22Rv1 (cell line): ENCODE results near the gene ALG8.
"Not testable (repeated sequence)": the region's sequence is repeated elsewhere in the genome, so short reads cannot be mapped to it uniquely, and the experiment has no call there.

ENCODE experiments used
- H3K27ac ChIP-seq: fragments of 450-650 bp; 2 replicates; pipeline ENCODE4 v1.5.1; 2017
- ZFX ChIP-seq: fragments of 450-650 bp; IDR thresholded peaks from 2 replicates; pipeline ENCODE4 v1.6.1; 2017; ENCODE audit warnings: antibody characterized with exemption, borderline replicate concordance
- TF ChIP-seq, protein P1 (sequence below): fragments of 450-650 bp; IDR thresholded peaks from 2 replicates; pipeline ENCODE4 v1.5.1; 2017; ENCODE audit warnings: mild to moderate bottlenecking

ALG8 gene

DNA sequence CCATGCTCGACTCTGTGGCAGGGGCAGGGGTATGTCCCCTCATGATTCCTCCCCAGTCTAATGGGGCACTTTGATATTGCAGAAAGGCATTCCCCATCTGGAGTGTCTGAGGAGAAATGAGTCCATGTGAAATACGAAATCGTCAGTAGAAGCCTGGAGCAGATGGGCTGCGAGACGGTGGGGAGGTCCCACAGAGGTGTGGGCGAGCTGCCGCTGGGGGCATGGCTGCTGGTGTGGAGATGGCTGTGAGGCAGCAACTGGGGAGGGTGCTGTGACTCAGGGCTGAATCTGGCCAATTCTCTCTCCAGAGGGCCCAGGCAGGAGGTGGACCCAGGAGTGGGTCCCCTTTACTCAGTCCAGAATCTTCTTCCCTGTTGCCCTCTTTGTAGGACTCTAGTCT lies 37.8 kb upstream of the ALG8 start:
- no peak for TF ChIP-seq ZFX
- TF ChIP-seq, protein P1, sequence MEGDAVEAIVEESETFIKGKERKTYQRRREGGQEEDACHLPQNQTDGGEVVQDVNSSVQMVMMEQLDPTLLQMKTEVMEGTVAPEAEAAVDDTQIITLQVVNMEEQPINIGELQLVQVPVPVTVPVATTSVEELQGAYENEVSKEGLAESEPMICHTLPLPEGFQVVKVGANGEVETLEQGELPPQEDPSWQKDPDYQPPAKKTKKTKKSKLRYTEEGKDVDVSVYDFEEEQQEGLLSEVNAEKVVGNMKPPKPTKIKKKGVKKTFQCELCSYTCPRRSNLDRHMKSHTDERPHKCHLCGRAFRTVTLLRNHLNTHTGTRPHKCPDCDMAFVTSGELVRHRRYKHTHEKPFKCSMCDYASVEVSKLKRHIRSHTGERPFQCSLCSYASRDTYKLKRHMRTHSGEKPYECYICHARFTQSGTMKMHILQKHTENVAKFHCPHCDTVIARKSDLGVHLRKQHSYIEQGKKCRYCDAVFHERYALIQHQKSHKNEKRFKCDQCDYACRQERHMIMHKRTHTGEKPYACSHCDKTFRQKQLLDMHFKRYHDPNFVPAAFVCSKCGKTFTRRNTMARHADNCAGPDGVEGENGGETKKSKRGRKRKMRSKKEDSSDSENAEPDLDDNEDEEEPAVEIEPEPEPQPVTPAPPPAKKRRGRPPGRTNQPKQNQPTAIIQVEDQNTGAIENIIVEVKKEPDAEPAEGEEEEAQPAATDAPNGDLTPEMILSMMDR, result no peak
- H3K27ac ChIP-seq, result no peak overlapping the region

GRCh38 chr11:78176605-78177141 lies 37.2 kb upstream of the ALG8 start:
- no peak overlapping the region for H3K27ac ChIP-seq
- TF ChIP-seq, protein P1, result no peak
- TF ChIP-seq ZFX, result no peak

GRCh38 chr11:78175862-78176261 lies 36.4 kb upstream of the ALG8 start:
- H3K27ac ChIP-seq, result not testable (repeated sequence)

DNA sequence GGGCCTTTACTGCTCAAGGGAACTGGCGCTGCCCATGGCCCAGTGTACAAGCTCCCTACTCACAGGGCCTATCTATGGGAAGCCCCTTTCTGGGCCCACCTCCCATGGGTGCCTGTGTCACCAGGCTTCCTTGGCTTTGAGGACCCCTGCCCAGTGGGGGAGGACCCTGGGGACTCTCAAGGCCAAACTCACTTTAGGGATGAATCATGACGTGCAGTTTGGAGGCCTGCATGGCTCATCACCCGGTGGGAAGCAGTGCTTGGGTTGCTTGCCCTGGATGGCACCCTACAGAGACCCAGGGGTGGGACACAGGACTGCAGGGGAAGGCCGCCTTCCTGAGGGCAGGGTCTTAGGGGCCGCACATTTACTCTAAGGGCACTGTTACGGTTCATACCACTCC lies 32.5 kb upstream of the ALG8 start:
- TF ChIP-seq, protein P1, result no peak
- TF ChIP-seq ZFX, result no peak
- H3K27ac ChIP-seq, result no peak overlapping the region

- no peak overlapping the region for H3K27ac ChIP-seq
- no peak for TF ChIP-seq ZFX
- TF ChIP-seq, protein P1, result no peak
Observed at GRCh38 chr11:78170874-78171549, 31.6 kb upstream of the ALG8 start.

- TF ChIP-seq ZFX, result no peak
- TF ChIP-seq, protein P1, result no peak
- H3K27ac ChIP-seq, result no peak overlapping the region
Observed at GRCh38 chr11:78170413-78170812, 31.0 kb upstream of the ALG8 start.

DNA sequence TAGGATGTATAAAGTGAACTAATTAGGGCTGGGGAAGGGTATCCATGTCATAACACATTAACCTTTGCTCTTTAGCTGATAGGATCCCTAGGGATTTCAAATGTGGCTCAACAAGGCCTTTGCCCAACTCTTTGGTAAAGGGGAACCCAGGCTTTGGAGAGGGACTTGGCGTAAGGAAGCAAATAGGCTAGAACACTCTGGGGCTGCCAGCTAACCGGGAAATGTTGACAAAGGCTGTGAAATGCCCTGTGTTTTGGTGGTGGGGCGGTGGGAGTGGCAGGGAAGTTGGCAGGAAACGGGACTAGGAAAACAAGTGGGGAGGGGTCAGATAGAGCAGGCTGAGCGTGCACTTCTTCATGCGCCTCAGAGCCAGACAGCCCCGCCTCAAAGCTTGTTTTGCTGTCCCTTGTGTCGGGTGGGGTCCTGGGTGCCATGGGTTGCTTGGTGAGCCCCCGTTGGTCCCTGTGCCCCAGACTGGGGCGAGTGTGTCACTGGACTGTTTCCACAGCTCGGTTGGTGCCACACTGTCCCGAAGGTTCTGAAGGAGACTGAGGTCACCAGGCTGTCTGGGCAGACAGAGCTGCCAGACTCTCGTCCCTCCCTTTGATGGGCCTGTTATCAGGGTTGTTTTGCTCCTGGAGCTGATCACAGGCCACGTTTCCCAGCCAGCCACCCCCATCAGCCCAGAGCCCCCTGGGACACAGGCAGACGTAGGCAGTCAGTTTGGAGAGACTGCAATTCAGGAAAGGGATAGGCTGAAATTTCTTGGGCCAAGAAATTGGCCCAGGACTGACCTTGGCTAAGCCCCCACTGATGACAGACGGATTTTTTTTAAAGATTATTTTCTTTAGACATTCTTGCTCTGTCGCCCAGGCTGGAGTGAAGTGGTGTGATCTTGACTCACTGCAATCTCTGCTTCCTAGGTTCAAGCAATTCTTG lies 29.4 kb upstream of the ALG8 start:
- no peak for TF ChIP-seq ZFX
- TF ChIP-seq, protein P1, result no peak
- H3K27ac ChIP-seq, result no peak overlapping the region
